ENCODE results near the gene LHFPL3.

DNA sequence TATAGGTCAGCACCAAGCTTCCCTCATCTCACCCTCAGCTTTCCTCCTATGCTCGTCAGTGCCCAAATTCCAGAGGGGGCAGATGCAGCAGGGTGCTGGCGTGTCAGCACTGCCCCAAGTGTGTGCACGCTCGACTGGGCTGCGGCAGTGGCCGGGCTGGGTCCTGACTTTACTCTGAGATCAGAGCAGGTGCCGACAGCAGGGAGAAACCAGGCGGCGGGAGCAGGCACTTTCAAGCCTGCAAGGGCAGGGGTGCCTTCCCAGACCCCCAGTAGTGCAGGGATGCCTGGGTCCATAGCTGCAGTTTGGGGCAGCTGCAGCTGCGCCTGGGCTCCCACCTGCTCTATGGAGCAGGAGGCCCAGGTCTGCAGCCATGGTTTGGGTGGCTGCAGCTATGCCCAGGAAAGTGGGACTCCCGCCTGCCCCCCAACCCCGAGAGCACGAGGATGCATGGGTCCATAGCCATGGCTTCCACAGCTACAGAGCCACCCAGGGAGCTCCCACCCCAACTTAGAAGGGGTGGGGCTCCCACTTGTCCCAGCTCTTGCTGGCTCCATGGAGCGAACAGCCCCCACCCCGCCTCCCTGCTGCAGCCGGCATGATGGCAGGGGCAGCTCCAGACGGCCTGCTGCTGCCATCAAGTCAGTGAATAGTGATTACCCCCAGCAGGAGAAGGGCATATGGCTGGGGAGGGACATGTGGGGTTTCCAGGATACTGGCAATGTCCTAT is 486.4 kb downstream of the LHFPL3 start:
- TF ChIP-seq EP300 (IDR thresholded peaks at IDR 0.05; ENCODE audit: borderline replicate concordance in 1 of 2, low read depth in 1 of 2, low read length in 1 of 2) = no peak
- TF ChIP-seq, protein P1, sequence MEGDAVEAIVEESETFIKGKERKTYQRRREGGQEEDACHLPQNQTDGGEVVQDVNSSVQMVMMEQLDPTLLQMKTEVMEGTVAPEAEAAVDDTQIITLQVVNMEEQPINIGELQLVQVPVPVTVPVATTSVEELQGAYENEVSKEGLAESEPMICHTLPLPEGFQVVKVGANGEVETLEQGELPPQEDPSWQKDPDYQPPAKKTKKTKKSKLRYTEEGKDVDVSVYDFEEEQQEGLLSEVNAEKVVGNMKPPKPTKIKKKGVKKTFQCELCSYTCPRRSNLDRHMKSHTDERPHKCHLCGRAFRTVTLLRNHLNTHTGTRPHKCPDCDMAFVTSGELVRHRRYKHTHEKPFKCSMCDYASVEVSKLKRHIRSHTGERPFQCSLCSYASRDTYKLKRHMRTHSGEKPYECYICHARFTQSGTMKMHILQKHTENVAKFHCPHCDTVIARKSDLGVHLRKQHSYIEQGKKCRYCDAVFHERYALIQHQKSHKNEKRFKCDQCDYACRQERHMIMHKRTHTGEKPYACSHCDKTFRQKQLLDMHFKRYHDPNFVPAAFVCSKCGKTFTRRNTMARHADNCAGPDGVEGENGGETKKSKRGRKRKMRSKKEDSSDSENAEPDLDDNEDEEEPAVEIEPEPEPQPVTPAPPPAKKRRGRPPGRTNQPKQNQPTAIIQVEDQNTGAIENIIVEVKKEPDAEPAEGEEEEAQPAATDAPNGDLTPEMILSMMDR (IDR thresholded peaks at IDR 0.05) = no peak
- no peak for TF ChIP-seq TEAD4 (IDR thresholded peaks at IDR 0.05; ENCODE audit: borderline replicate concordance, insufficient read depth)
- TF ChIP-seq EZH2phosphoT487 (IDR thresholded peaks at IDR 0.05; ENCODE audit: borderline replicate concordance, low read depth) = no peak
- TF ChIP-seq MXI1 (IDR thresholded peaks at IDR 0.05; ENCODE audit: low read depth, low read length) = no peak
- no peak for TF ChIP-seq CHD2 (IDR thresholded peaks at IDR 0.05; ENCODE audit: low read length, partially characterized antibody)
- no peak for TF ChIP-seq TAF1 (IDR thresholded peaks at IDR 0.05; ENCODE audit: borderline replicate concordance, low read depth, low read length)
- TF ChIP-seq POLR2AphosphoS5 (IDR thresholded peaks at IDR 0.05; ENCODE audit: low read depth, low read length) = no peak
- TF ChIP-seq SIN3A (IDR thresholded peaks at IDR 0.05; ENCODE audit: borderline replicate concordance, low read depth, low read length) = no peak
- no peak for TF ChIP-seq RFX5 (IDR thresholded peaks at IDR 0.05; ENCODE audit: low read length)
- no peak for TF ChIP-seq YY1 (IDR thresholded peaks at IDR 0.05; ENCODE audit: low read depth)
- TF ChIP-seq, protein P2, sequence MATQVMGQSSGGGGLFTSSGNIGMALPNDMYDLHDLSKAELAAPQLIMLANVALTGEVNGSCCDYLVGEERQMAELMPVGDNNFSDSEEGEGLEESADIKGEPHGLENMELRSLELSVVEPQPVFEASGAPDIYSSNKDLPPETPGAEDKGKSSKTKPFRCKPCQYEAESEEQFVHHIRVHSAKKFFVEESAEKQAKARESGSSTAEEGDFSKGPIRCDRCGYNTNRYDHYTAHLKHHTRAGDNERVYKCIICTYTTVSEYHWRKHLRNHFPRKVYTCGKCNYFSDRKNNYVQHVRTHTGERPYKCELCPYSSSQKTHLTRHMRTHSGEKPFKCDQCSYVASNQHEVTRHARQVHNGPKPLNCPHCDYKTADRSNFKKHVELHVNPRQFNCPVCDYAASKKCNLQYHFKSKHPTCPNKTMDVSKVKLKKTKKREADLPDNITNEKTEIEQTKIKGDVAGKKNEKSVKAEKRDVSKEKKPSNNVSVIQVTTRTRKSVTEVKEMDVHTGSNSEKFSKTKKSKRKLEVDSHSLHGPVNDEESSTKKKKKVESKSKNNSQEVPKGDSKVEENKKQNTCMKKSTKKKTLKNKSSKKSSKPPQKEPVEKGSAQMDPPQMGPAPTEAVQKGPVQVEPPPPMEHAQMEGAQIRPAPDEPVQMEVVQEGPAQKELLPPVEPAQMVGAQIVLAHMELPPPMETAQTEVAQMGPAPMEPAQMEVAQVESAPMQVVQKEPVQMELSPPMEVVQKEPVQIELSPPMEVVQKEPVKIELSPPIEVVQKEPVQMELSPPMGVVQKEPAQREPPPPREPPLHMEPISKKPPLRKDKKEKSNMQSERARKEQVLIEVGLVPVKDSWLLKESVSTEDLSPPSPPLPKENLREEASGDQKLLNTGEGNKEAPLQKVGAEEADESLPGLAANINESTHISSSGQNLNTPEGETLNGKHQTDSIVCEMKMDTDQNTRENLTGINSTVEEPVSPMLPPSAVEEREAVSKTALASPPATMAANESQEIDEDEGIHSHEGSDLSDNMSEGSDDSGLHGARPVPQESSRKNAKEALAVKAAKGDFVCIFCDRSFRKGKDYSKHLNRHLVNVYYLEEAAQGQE (IDR thresholded peaks at IDR 0.05; ENCODE audit: low read depth, low read length) = no peak
- TF ChIP-seq JUND (IDR thresholded peaks at IDR 0.05) = no peak
- TF ChIP-seq RAD21 (IDR thresholded peaks at IDR 0.05; ENCODE audit: low read length) = no peak

Measured in SK-N-SH (cell line).